NB4 (cell line): ENCODE data around the gene ITIH1.

ENCODE experiments used
- DNase-seq: peaks from one replicate; pipeline ENCODE4 v3.0.0; 2010; ENCODE audit warnings: low read depth
- H3K4me3 ChIP-seq: one replicate; pipeline ENCODE4 v1.5.1; 2011; ENCODE audit warnings: mild to moderate bottlenecking, low read depth, low read length, moderate library complexity
- CTCF ChIP-seq: IDR thresholded peaks from one replicate; pipeline ENCODE4 v1.5.1; 2012; ENCODE audit warnings: low read depth, low read length
- MAX ChIP-seq: IDR thresholded peaks from 2 replicates; pipeline ENCODE4 v1.6.1; 2011; ENCODE audit warnings: low read depth, low read length
- MYC ChIP-seq: IDR thresholded peaks from 2 replicates; pipeline ENCODE4 v1.6.1; 2011; ENCODE audit warnings: low read depth, low read length
- POLR2A ChIP-seq: IDR thresholded peaks from 2 replicates; pipeline ENCODE4 v1.6.1; 2011; ENCODE audit warnings: mild to moderate bottlenecking; ENCODE audit not compliant: insufficient read length; ENCODE audit errors: extremely low read depth

ITIH1 gene

GRCh38 chr3:52784931-52785590 is 7.7 kb downstream of the ITIH1 start:
- TF ChIP-seq POLR2A (no peak), MYC (no peak), CTCF (no peak), MAX (no peak)
- H3K4me3 ChIP-seq = no peak overlapping the region
- DNase-seq = no peak

- no peak overlapping the region for H3K4me3 ChIP-seq
- TF ChIP-seq MAX = no peak
- TF ChIP-seq MYC = no peak
- TF ChIP-seq POLR2A = no peak
- TF ChIP-seq CTCF = no peak
- no peak for DNase-seq
Observed at GRCh38 chr3:52786330-52787215, 9.2 kb downstream of the ITIH1 start.

GRCh38 chr3:52787246-52787645 is 9.8 kb downstream of the ITIH1 start:
- H3K4me3 ChIP-seq = no peak overlapping the region
- TF ChIP-seq POLR2A (no peak), MYC (no peak), MAX (no peak), CTCF (no peak)
- DNase-seq = no peak

- no peak for TF ChIP-seq CTCF
- TF ChIP-seq MAX = no peak
- H3K4me3 ChIP-seq = no peak overlapping the region
- no peak for DNase-seq
Observed at GRCh38 chr3:52787672-52788625, 10.6 kb downstream of the ITIH1 start.

GRCh38 chr3:52788890-52789745 is 11.7 kb downstream of the ITIH1 start:
- no peak overlapping the region for H3K4me3 ChIP-seq
- TF ChIP-seq MAX (no peak), CTCF (no peak), MYC (no peak), POLR2A (no peak)
- no peak for DNase-seq
